SU-DHL-6 (cell line): ENCODE data around the gene MGAT5.

Source experiments
- H2AFZ ChIP-seq: fragments of 200-600 bp; sonication (generic); 2 replicates; pipeline ENCODE4 v1.6.1; 2014; ENCODE audit warnings: low read depth, mild to moderate bottlenecking, moderate library complexity, mixed read lengths, antibody characterized with exemption, low read length; ENCODE audit not compliant: severe bottlenecking
- H3F3A ChIP-seq: fragments of 200-600 bp; shearing (Covaris generic); 2 replicates; pipeline ENCODE4 v1.6.0; 2016; ENCODE audit warnings: antibody characterized with exemption, mild to moderate bottlenecking; ENCODE audit not compliant: insufficient read depth
- H3K27ac ChIP-seq: fragments of 200-600 bp; sonication (generic); 2 replicates; pipeline ENCODE4 v1.5.1; 2016; ENCODE audit warnings: low read depth, mild to moderate bottlenecking, low read length, moderate library complexity, mixed read lengths
- H3K27me3 ChIP-seq: fragments of 200-600 bp; sonication (generic), shearing (Covaris generic); 2 replicates; pipeline ENCODE4 v1.6.0; 2014; ENCODE audit warnings: mild to moderate bottlenecking, low read length
- H3K36me3 ChIP-seq: fragments of 200-600 bp; sonication (generic); 2 replicates; pipeline ENCODE4 v1.6.1; 2014; ENCODE audit warnings: mild to moderate bottlenecking, low read length, mixed read lengths
- H3K4me2 ChIP-seq: fragments of 300-600, 200-600 bp; shearing (Covaris generic), sonication (generic); 2 replicates; pipeline ENCODE4 v1.6.0; 2014; ENCODE audit warnings: low read length, low read depth, mild to moderate bottlenecking; ENCODE audit not compliant: poor library complexity, severe bottlenecking
- H3K4me3 ChIP-seq: fragments of 200-600 bp; sonication (generic); 2 replicates; pipeline ENCODE4 v1.5.1; 2014; ENCODE audit warnings: antibody characterized with exemption, low read length, mild to moderate bottlenecking, mixed read lengths; ENCODE audit not compliant: insufficient read depth, poor library complexity, severe bottlenecking
- H3K79me2 ChIP-seq: fragments of 200-600 bp; sonication (generic); 2 replicates; pipeline ENCODE4 v1.6.1; 2014; ENCODE audit warnings: mild to moderate bottlenecking, low read length, moderate library complexity; ENCODE audit not compliant: insufficient read depth
- H3K9ac ChIP-seq: fragments of 200-600 bp; sonication (generic); 2 replicates; pipeline ENCODE4 v1.7.0; 2014; ENCODE audit warnings: mild to moderate bottlenecking, low read length
- H3K9me2 ChIP-seq: fragments of 200-600 bp; sonication (generic); replicated peaks from 2 replicates; pipeline ENCODE4 v1.6.1; 2014; ENCODE audit warnings: low read length; ENCODE audit not compliant: insufficient read depth
- H3K9me3 ChIP-seq: fragments of 200-600 bp; sonication (generic); 2 replicates; pipeline ENCODE4 v1.6.1; 2014; ENCODE audit warnings: low read length, mixed read lengths; ENCODE audit not compliant: insufficient read depth
- H4K20me1 ChIP-seq: fragments of 200-600 bp; sonication (generic); 2 replicates; pipeline ENCODE4 v1.6.1; 2014; ENCODE audit warnings: low read depth, mild to moderate bottlenecking, antibody characterized with exemption, low read length, moderate library complexity, mixed read lengths
- EZH2phosphoT487 ChIP-seq: fragments of 200-600 bp; sonication (generic), shearing (Covaris generic); conservative IDR thresholded peaks from 2 replicates; pipeline ENCODE4 v1.6.1; 2018; ENCODE audit warnings: mild to moderate bottlenecking, antibody characterized with exemption, low read length, moderate library complexity, mixed read lengths
- TF ChIP-seq, protein P1 (sequence below): fragments of 200-600 bp; sonication (generic); IDR thresholded peaks from one replicate; pipeline ENCODE4 v1.5.1; 2017; ENCODE audit warnings: antibody characterized with exemption, mild to moderate bottlenecking, low read length, moderate library complexity; ENCODE audit not compliant: insufficient read depth, poor library complexity, severe bottlenecking

Gene MGAT5

DNA sequence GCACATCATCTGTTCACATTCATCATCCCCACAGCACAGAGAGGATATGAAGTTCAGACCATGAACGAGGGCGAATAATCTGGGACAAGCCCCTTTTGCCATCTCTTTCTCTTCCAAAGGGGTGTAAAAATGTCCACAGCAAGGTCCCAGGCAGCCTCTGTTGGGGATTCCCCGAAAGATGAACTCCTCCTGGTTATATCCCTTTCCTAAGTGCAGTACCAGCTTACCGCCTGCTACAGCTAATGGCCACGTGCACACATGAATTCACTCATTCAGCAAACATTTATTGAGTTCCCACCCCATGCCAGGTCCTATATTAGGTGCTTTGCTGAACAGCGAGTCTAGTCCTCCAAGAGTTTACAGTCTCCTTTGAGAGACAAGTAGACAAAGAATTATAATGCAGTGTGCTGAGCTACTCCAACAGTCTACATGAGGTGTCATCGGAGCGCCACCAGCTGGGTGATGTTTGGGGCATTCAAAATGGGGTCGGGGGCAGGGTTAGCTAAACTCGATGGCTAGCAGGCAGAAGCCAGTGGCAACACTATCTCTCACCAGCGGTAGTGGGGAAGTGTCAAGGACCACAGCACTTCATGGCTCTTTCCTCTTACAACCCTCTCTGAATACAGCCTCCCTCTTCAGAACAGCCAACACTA lies 236.0 kb downstream of the MGAT5 start:
- no peak overlapping the region for H3K27ac ChIP-seq
- no peak for TF ChIP-seq EZH2phosphoT487
- TF ChIP-seq, protein P1, sequence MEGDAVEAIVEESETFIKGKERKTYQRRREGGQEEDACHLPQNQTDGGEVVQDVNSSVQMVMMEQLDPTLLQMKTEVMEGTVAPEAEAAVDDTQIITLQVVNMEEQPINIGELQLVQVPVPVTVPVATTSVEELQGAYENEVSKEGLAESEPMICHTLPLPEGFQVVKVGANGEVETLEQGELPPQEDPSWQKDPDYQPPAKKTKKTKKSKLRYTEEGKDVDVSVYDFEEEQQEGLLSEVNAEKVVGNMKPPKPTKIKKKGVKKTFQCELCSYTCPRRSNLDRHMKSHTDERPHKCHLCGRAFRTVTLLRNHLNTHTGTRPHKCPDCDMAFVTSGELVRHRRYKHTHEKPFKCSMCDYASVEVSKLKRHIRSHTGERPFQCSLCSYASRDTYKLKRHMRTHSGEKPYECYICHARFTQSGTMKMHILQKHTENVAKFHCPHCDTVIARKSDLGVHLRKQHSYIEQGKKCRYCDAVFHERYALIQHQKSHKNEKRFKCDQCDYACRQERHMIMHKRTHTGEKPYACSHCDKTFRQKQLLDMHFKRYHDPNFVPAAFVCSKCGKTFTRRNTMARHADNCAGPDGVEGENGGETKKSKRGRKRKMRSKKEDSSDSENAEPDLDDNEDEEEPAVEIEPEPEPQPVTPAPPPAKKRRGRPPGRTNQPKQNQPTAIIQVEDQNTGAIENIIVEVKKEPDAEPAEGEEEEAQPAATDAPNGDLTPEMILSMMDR = no peak
- H4K20me1 ChIP-seq = no peaks in the 10 kb centered on the region
- H2AFZ ChIP-seq = no peak overlapping the region
- no peaks in the 10 kb centered on the region for H3K79me2 ChIP-seq
- H3K9me2 ChIP-seq = no peaks in the 10 kb centered on the region
- H3K9ac ChIP-seq = no peak overlapping the region
- H3K4me2 ChIP-seq = no peak overlapping the region
- H3F3A ChIP-seq = no peaks in the 10 kb centered on the region
- no peak overlapping the region for H3K4me3 ChIP-seq
- H3K36me3 ChIP-seq = no peaks in the 10 kb centered on the region
- no peaks in the 10 kb centered on the region for H3K27me3 ChIP-seq
- H3K9me3 ChIP-seq = no peaks in the 10 kb centered on the region

DNA sequence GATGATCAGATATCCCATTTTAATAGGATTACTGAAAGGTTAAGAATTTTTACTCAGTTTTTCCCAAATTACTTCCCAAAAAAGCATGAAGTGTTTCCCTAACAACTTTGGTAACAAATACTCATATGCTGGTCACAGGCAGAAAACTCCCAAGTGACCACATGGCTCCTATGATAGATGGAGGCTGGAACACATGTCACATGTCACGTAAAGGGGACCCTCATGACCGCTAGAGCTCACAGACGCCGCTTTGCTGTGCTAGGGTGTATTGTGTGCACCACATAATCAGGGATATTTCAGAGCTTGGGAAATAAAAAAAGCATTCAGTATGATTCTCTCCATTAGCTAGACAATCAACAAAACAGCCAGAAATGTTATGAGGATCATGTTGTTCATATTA lies 236.7 kb downstream of the MGAT5 start:
- Histone ChIP-seq H3K4me3 (no peak overlapping the region), H3K9ac (no peak overlapping the region), H3F3A (no peaks in the 10 kb centered on the region), H3K27ac (no peak overlapping the region), H2AFZ (no peak overlapping the region), H3K27me3 (no peaks in the 10 kb centered on the region), H3K9me2 (no peaks in the 10 kb centered on the region), H3K9me3 (no peaks in the 10 kb centered on the region), H3K36me3 (no peaks in the 10 kb centered on the region), H3K4me2 (no peak overlapping the region), H3K79me2 (no peaks in the 10 kb centered on the region), H4K20me1 (no peaks in the 10 kb centered on the region)
- TF ChIP-seq EZH2phosphoT487 = no peak
- TF ChIP-seq, protein P1 = no peak

DNA sequence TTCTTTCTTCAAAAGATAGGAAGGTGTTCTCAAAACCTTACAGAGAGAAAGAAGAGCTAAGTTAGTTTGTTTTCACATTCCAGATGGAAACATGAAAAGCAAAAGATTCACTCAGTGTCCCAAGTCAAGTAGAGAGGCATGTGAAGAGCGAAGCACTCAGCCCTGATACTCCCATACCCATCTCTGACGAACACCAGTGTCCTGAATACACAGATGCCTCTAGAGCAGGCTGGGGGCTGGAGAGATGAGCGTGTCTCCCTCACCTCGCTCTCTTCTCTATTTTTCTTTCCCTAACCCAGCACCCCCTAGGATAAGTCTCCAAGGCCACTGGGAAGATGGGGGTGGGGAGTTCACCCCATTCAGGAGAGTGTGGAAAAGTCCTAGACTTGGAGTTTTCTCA lies 237.2 kb downstream of the MGAT5 start:
- Histone ChIP-seq H3K4me3 (no peak overlapping the region), H3K27me3 (no peaks in the 10 kb centered on the region), H3K27ac (no peak overlapping the region), H3K9me2 (no peaks in the 10 kb centered on the region), H3F3A (no peaks in the 10 kb centered on the region), H3K36me3 (no peaks in the 10 kb centered on the region), H3K9me3 (no peaks in the 10 kb centered on the region), H3K4me2 (no peak overlapping the region), H3K79me2 (no peaks in the 10 kb centered on the region), H2AFZ (no peak overlapping the region), H4K20me1 (no peaks in the 10 kb centered on the region), H3K9ac (no peak overlapping the region)
- TF ChIP-seq, protein P1 = no peak
- no peak for TF ChIP-seq EZH2phosphoT487
